SKM-1 treated with dmso at 0.1 percent for 144 hours (cell line): ENCODE results near the gene NT5DC4.

Experiments
- DNase-seq: peaks from one replicate; lab custom pipeline; 2025; ENCODE audit not compliant: unreplicated experiment; lab: John Stamatoyannopoulos, UW

Gene NT5DC4

GRCh38 chr2:112752667-112753066, 31.8 kb downstream of the NT5DC4 start:
- DNase-seq, result no peak

- DNase-seq, result peak; percentile 61
These were observed 33.7 kb downstream of the NT5DC4 start for GRCh38 chr2:112754564-112754963.

- no peak for DNase-seq
These were observed 34.6 kb downstream of the NT5DC4 start for GRCh38 chr2:112755444-112755843.

GRCh38 chr2:112756207-112756606, 35.4 kb downstream of the NT5DC4 start:
- DNase-seq, result no peak

- DNase-seq, result no peak
These were observed 36.4 kb downstream of the NT5DC4 start for GRCh38 chr2:112757265-112757664.

GRCh38 chr2:112758711-112759110, 37.9 kb downstream of the NT5DC4 start:
- DNase-seq, result no peak

- no peak for DNase-seq
These were observed 39.3 kb downstream of the NT5DC4 start for GRCh38 chr2:112760149-112760548.

GRCh38 chr2:112762276-112762675, 41.5 kb downstream of the NT5DC4 start:
- DNase-seq, result no peak

GRCh38 chr2:112764071-112765044, 43.5 kb downstream of the NT5DC4 start, which contains the start of gene CKAP2L:
TSS of gene CKAP2L (minus strand) at chr2:112764609. CDS start at chr2:112764598, 11 bp downstream.
- peak; percentile 95 for DNase-seq

- DNase-seq, result no peak
These were observed 44.4 kb downstream of the NT5DC4 start for GRCh38 chr2:112765251-112765650.

- no peak for DNase-seq
These were observed 47.0 kb downstream of the NT5DC4 start for GRCh38 chr2:112767693-112768330.

- DNase-seq, result no peak
These were observed 47.6 kb downstream of the NT5DC4 start for GRCh38 chr2:112768432-112768831.

GRCh38 chr2:112772322-112772721, 51.5 kb downstream of the NT5DC4 start:
- peak; percentile 68 for DNase-seq

GRCh38 chr2:112772911-112773475, 52.2 kb downstream of the NT5DC4 start:
- DNase-seq, result no peak

GRCh38 chr2:112773556-112773955, 52.7 kb downstream of the NT5DC4 start:
- no peak for DNase-seq

- DNase-seq, result no peak
These were observed 53.9 kb downstream of the NT5DC4 start for GRCh38 chr2:112774536-112775285.

- DNase-seq, result no peak
These were observed 55.3 kb downstream of the NT5DC4 start for GRCh38 chr2:112776113-112776512.

GRCh38 chr2:112777036-112777435, 56.2 kb downstream of the NT5DC4 start:
- DNase-seq, result no peak

- no peak for DNase-seq
These were observed 58.8 kb downstream of the NT5DC4 start for GRCh38 chr2:112779598-112779997.

- DNase-seq, result no peak
These were observed 61.5 kb downstream of the NT5DC4 start for GRCh38 chr2:112782234-112782799.
